SH-SY5Y (cell line): ENCODE results near the gene ANO10.

Source experiments
- GATA2 ChIP-seq: IDR thresholded peaks from 2 replicates; pipeline ENCODE4 v1.6.1; 2011; ENCODE audit warnings: mild to moderate bottlenecking, low read depth, low read length
- GATA3 ChIP-seq: IDR thresholded peaks from 2 replicates; pipeline ENCODE4 v1.6.1; 2011; ENCODE audit warnings: low read depth, mild to moderate bottlenecking, low read length, moderate library complexity

- TF ChIP-seq GATA3 (no peak), GATA2 (no peak)
Observed at GRCh38 chr3:43361077-43361476, 260.7 kb downstream of the ANO10 start.
